MM.1S (cell line): ENCODE results near the gene USP24.

ENCODE experiments used
- DNase-seq: peaks from one replicate; pipeline ENCODE4 v3.0.0-alpha.2; 2015
- H2AFZ ChIP-seq: fragments of 300-600 bp; sonication (generic); 2 replicates; pipeline ENCODE4 v1.6.0; 2016; ENCODE audit warnings: antibody characterized with exemption, low read length
- H3F3A ChIP-seq: fragments of 300-600 bp; sonication (generic); 2 replicates; pipeline ENCODE4 v1.6.1; 2016; ENCODE audit warnings: mild to moderate bottlenecking, antibody characterized with exemption, low read length, moderate library complexity, mixed read lengths; ENCODE audit not compliant: insufficient read depth
- H3K27ac ChIP-seq: fragments of 300-600 bp; sonication (generic); 2 replicates; pipeline ENCODE4 v1.5.1; 2016; ENCODE audit warnings: mild to moderate bottlenecking, low read length
- H3K27me3 ChIP-seq: fragments of 300-600 bp; sonication (generic); replicated peaks from 2 replicates; pipeline ENCODE4 v1.6.0; 2016; ENCODE audit warnings: low read length; ENCODE audit not compliant: insufficient read depth
- H3K36me3 ChIP-seq: fragments of 300-600 bp; sonication (generic); replicated peaks from 2 replicates; pipeline ENCODE4 v1.6.1; 2016; ENCODE audit warnings: mild to moderate bottlenecking, low read length, mixed read lengths; ENCODE audit not compliant: insufficient read depth
- H3K4me1 ChIP-seq: fragments of 300-600 bp; sonication (generic); 2 replicates; pipeline ENCODE4 v1.6.1; 2016; ENCODE audit warnings: low read length, mixed read lengths
- H3K4me2 ChIP-seq: fragments of 300-600 bp; sonication (generic); 2 replicates; pipeline ENCODE4 v1.6.0; 2016; ENCODE audit warnings: low read depth, low read length
- H3K4me3 ChIP-seq: fragments of 300-600 bp; sonication (generic); 2 replicates; pipeline ENCODE4 v1.5.1; 2016; ENCODE audit warnings: low read length, mixed read lengths
- H3K79me2 ChIP-seq: fragments of 300-600 bp; sonication (generic); 2 replicates; pipeline ENCODE4 v1.6.1; 2016; ENCODE audit warnings: mixed run types, low read length, mixed read lengths
- H3K9ac ChIP-seq: fragments of 300-600 bp; sonication (generic); 2 replicates; pipeline ENCODE4 v1.6.1; 2016; ENCODE audit warnings: low read length, mixed read lengths
- H3K9me2 ChIP-seq: fragments of 300-600 bp; sonication (generic); replicated peaks from 2 replicates; pipeline ENCODE4 v1.6.1; 2016; ENCODE audit warnings: mild to moderate bottlenecking, low read length, mixed read lengths; ENCODE audit not compliant: insufficient read depth
- H3K9me3 ChIP-seq: fragments of 300-600 bp; sonication (generic); replicated peaks from 2 replicates; pipeline ENCODE4 v1.6.1; 2016; ENCODE audit warnings: mild to moderate bottlenecking, low read length, mixed read lengths; ENCODE audit not compliant: insufficient read depth
- H4K20me1 ChIP-seq: fragments of 300-600 bp; sonication (generic); 2 replicates; pipeline ENCODE4 v1.6.1; 2016; ENCODE audit warnings: mild to moderate bottlenecking, low read length, moderate library complexity, mixed read lengths; ENCODE audit not compliant: insufficient read depth
- CTCF ChIP-seq: fragments of 300-600 bp; sonication (generic); IDR thresholded peaks from 2 replicates; pipeline ENCODE4 v1.5.1; 2016; ENCODE audit warnings: antibody characterized with exemption, low read length, mixed read lengths
- EZH2 ChIP-seq: fragments of 300-600 bp; sonication (generic); optimal IDR thresholded peaks from 2 replicates; pipeline ENCODE3; 2017; ENCODE audit warnings: low read depth, mild to moderate bottlenecking, antibody characterized with exemption, low read length, mixed read lengths
- EZH2phosphoT487 ChIP-seq: fragments of 300-600 bp; sonication (generic); IDR thresholded peaks from 2 replicates; pipeline ENCODE4 v1.6.1; 2018; ENCODE audit warnings: antibody characterized with exemption, low read length

Gene USP24

DNA sequence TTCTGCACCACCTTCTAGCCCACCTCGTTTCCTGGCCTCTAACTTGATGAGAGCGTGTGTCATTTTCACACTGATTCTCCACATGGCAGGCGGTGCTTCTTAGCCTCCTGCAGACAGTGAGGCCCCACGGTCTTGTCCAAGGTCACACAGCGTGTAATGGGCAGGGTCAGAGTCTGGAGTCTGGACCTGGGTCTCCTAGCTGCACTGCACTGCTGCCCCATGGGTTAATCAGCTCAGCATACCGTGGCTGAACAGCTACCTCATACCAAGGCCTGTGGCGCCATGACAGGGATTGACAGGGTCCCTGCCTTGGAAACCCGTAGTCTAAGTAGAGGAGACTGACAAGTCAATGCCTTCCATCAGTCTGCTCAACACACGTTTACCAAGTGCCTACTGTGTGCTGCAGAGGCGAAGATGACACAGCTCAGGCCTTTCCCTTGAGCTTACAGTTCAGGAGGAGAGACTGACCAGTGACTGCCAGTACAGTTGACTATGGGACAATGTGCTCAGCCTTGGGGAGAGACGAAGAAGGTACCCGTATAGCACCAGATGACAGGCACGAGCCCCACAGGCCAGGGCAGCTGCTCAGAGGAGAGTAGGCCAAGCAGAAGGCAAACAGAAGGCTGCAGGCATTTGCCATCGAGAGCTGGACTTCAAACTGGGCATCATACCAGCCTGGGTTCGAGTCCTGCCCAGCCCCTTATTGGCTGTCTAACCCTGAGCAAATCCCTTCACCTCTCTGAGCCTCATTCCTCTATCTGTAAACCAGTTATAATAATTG lies 170.4 kb downstream of the USP24 start:
- Histone ChIP-seq H3K9ac (no peak overlapping the region), H3K4me2 (no peak overlapping the region), H3K4me1 (no peaks in the 10 kb centered on the region), H3K4me3 (no peak overlapping the region), H3F3A (no peaks in the 10 kb centered on the region), H3K9me3 (no peaks in the 10 kb centered on the region), H3K79me2 (no peaks in the 10 kb centered on the region), H3K36me3 (no peaks in the 10 kb centered on the region), H3K27me3 (peaks cover 20% of the 10 kb centered on the region), H2AFZ (no peak overlapping the region), H3K9me2 (no peaks in the 10 kb centered on the region), H3K27ac (no peak overlapping the region), H4K20me1 (no peaks in the 10 kb centered on the region)
- DNase-seq, result no peak
- TF ChIP-seq EZH2 (no peak), CTCF (no peak), EZH2phosphoT487 (no peak)

GRCh38 chr1:55043726-55044125 lies 171.4 kb downstream of the USP24 start:
- no peaks in the 10 kb centered on the region for H3F3A ChIP-seq
- no peaks in the 10 kb centered on the region for H3K79me2 ChIP-seq
- no peaks in the 10 kb centered on the region for H3K36me3 ChIP-seq
- H3K9me3 ChIP-seq, result no peaks in the 10 kb centered on the region
- peaks cover 31% of the 10 kb centered on the region for H3K27me3 ChIP-seq
- no peak for DNase-seq
- no peak overlapping the region for H3K4me2 ChIP-seq
- no peaks in the 10 kb centered on the region for H3K4me1 ChIP-seq
- H3K27ac ChIP-seq, result no peak overlapping the region
- H3K4me3 ChIP-seq, result no peak overlapping the region
- H3K9ac ChIP-seq, result no peak overlapping the region
- no peaks in the 10 kb centered on the region for H4K20me1 ChIP-seq
- H2AFZ ChIP-seq, result no peak overlapping the region
- TF ChIP-seq EZH2phosphoT487 (no peak), CTCF (no peak), EZH2 (no peak)
- no peaks in the 10 kb centered on the region for H3K9me2 ChIP-seq

GRCh38 chr1:55043011-55043410 lies 172.2 kb downstream of the USP24 start:
- Histone ChIP-seq H3K27me3 (peaks cover 38% of the 10 kb centered on the region), H3F3A (no peaks in the 10 kb centered on the region), H3K4me3 (no peak overlapping the region), H3K9me2 (no peaks in the 10 kb centered on the region), H4K20me1 (no peaks in the 10 kb centered on the region), H3K4me1 (no peaks in the 10 kb centered on the region), H3K9me3 (no peaks in the 10 kb centered on the region), H3K36me3 (no peaks in the 10 kb centered on the region), H3K4me2 (no peak overlapping the region), H3K79me2 (no peaks in the 10 kb centered on the region), H3K27ac (no peak overlapping the region), H3K9ac (no peak overlapping the region), H2AFZ (no peak overlapping the region)
- no peak for DNase-seq
- no peak for TF ChIP-seq EZH2
- no peak for TF ChIP-seq EZH2phosphoT487
- no peak for TF ChIP-seq CTCF
